HEK293T (cell line): Measurements from ENCODE around the gene PHIP.

Experiments
- ARNT ChIP-seq: fragments of 450-650 bp; IDR thresholded peaks from 2 replicates; pipeline ENCODE4 v1.6.1; 2017; ENCODE audit warnings: mild to moderate bottlenecking
- BHLHE40 ChIP-seq: fragments of 450-650 bp; IDR thresholded peaks from 2 replicates; pipeline ENCODE4 v1.6.1; 2016; ENCODE audit warnings: mild to moderate bottlenecking, moderate library complexity, borderline replicate concordance
- CTBP1 ChIP-seq: fragments of 450-650 bp; IDR thresholded peaks from 2 replicates; pipeline ENCODE4 v1.6.1; 2016; ENCODE audit warnings: borderline replicate concordance
- ELF4 ChIP-seq: fragments of 450-650 bp; IDR thresholded peaks from 2 replicates; pipeline ENCODE4 v1.6.1; 2017; ENCODE audit warnings: antibody characterized with exemption
- FOXA1 ChIP-seq: fragments of 450-650 bp; IDR thresholded peaks from 2 replicates; pipeline ENCODE4 v1.6.1; 2016; ENCODE audit warnings: mild to moderate bottlenecking
- FOXK2 ChIP-seq: fragments of 450-650 bp; IDR thresholded peaks from 2 replicates; pipeline ENCODE4 v1.6.1; 2016; ENCODE audit warnings: mild to moderate bottlenecking
- FOXM1 ChIP-seq: fragments of 450-650 bp; IDR thresholded peaks from 2 replicates; pipeline ENCODE4 v1.6.1; 2017; ENCODE audit warnings: mild to moderate bottlenecking, borderline replicate concordance
- L3MBTL2 ChIP-seq: fragments of 450-650 bp; conservative IDR thresholded peaks from 2 replicates; pipeline ENCODE4 v1.6.1; 2016; ENCODE audit warnings: mild to moderate bottlenecking
- SP1 ChIP-seq: fragments of 450-650 bp; IDR thresholded peaks from 2 replicates; pipeline ENCODE4 v1.6.1; 2017
- SUZ12 ChIP-seq: fragments of 450-650 bp; IDR thresholded peaks from 2 replicates; pipeline ENCODE4 v1.6.1; 2016; ENCODE audit warnings: mild to moderate bottlenecking
- TARDBP ChIP-seq: fragments of 450-650 bp; IDR thresholded peaks from 2 replicates; pipeline ENCODE4 v1.6.1; 2016
- ZNF384 ChIP-seq: fragments of 450-650 bp; IDR thresholded peaks from 2 replicates; pipeline ENCODE4 v1.6.1; 2016

DNA sequence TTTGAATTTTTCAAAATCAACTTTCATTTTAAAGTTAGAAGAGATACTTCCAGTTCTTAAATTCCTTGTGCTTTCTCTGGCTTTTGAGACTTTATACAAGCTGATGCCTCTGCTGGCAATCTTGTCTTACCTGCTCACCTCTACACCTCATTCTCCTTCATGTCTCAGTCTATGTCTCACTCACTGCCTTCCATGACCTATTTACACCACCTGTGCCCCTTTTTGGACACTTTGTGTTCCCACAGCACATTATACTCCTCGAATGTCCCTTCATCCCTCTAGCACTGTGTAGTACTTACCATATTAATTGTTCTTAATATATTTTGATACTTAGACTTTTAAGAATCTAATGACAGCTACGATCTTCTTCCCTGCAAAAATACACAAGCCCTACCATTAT lies 15.3 kb downstream of the PHIP start:
- TF ChIP-seq ZNF384 (no peak), SP1 (no peak), ARNT (no peak), ELF4 (no peak), SUZ12 (no peak), BHLHE40 (no peak), TARDBP (no peak), CTBP1 (no peak), FOXM1 (no peak), FOXA1 (no peak), FOXK2 (no peak), L3MBTL2 (no peak)
